ENCODE data around the gene PRCD. TPM values are rescaled to one million over a fixed set of nuclear protein-coding genes. Genes with fewer than 3 reads are reported as not detected.

PRCD gene
- polyA plus RNA-seq, 1 of the 3 experiments (the other 2 are of a cell fraction): 2.2 TPM

GRCh38 chr17:76579281-76579680, 39.4 kb downstream of the PRCD start:
- WGBS (ENCODE audit: low lambda C conversion rate): 98% methylated on average over 2 of the region's 2 CpGs
- Histone ChIP-seq H3K9me3 (no peaks in the 10 kb centered on the region), H3K9me2 (no peaks in the 10 kb centered on the region), H3K27me3 (ENCODE audit: insufficient read depth) (peaks cover 4% of the 10 kb centered on the region; the same call in 1 of the 2 replicates), H3F3A (replicated peaks; ENCODE audit: insufficient read depth) (no peaks in the 10 kb centered on the region), H3K4me3 (ENCODE audit: low read depth in 2 of 2, low read length in 1 of 2) (no peak overlapping the region), H3K4me1 (ENCODE audit: control insufficient read depth in 1 of 2, insufficient read depth in 2 of 2, low read depth in 1 of 2, low read length in 1 of 2) (no peaks in the 10 kb centered on the region), H3K27ac (ENCODE audit: low read depth in 2 of 2, low read length in 1 of 2) (no peak overlapping the region), H3K4me2 (no peak overlapping the region), H3K79me2 (ENCODE audit: insufficient read depth) (no peaks in the 10 kb centered on the region), H2AFZ (ENCODE audit: low read depth) (no peak overlapping the region), H4K20me1 (ENCODE audit: insufficient read depth) (no peaks in the 10 kb centered on the region), H3K9ac (no peak overlapping the region), H3K36me3 (replicated peaks in 1 of 2; ENCODE audit: control insufficient read depth in 1 of 2, insufficient read depth in 2 of 2, low read length in 1 of 2) (no peaks in the 10 kb centered on the region)
- CTCF ChIA-PET: interaction anchor here (0.9 to 4.8 kb wide), 4 partner anchors 13 to 45 kb away, joined by 3 to 33 read pairs (median 22); no protein-coding TSS in a partner anchor
- DNase-seq: no peak
- POLR2A ChIA-PET: no interaction called here
- TF ChIP-seq NFIC (IDR thresholded peaks at IDR 0.05; ENCODE audit: borderline replicate concordance): no peak
- TF ChIP-seq TAF1 (IDR thresholded peaks at IDR 0.05; ENCODE audit: borderline replicate concordance, low read depth, low read length): no peak
- TF ChIP-seq GABPA (IDR thresholded peaks at IDR 0.05; ENCODE audit: low read depth): no peak
- TF ChIP-seq YY1 (IDR thresholded peaks at IDR 0.05; ENCODE audit: low read depth): no peak
- TF ChIP-seq SIN3A (IDR thresholded peaks at IDR 0.05; ENCODE audit: borderline replicate concordance, low read depth, low read length): no peak
- TF ChIP-seq TEAD4 (IDR thresholded peaks at IDR 0.05; ENCODE audit: borderline replicate concordance, insufficient read depth): no peak
- TF ChIP-seq MAX (IDR thresholded peaks at IDR 0.05; ENCODE audit: low read depth): no peak
- no peak for TF ChIP-seq REST (IDR thresholded peaks at IDR 0.05; ENCODE audit: low read depth, low read length)
- no peak for TF ChIP-seq RAD21 (IDR thresholded peaks at IDR 0.05; ENCODE audit: low read length)

GRCh38 chr17:76581515-76581914, 41.7 kb downstream of the PRCD start:
- DNase-seq: no peak
- Histone ChIP-seq H3K9me3 (no peaks in the 10 kb centered on the region), H3K27ac (ENCODE audit: low read depth in 2 of 2, low read length in 1 of 2) (no peak overlapping the region), H3K4me1 (ENCODE audit: control insufficient read depth in 1 of 2, insufficient read depth in 2 of 2, low read depth in 1 of 2, low read length in 1 of 2) (peaks cover 0 to 5% of the 10 kb centered on the region in 2 experiments; a peak in 1 of 4 replicates), H3K27me3 (ENCODE audit: insufficient read depth) (peaks cover 25% of the 10 kb centered on the region), H3K4me2 (no peak overlapping the region), H3K79me2 (ENCODE audit: insufficient read depth) (no peaks in the 10 kb centered on the region), H3K9me2 (no peaks in the 10 kb centered on the region), H3K9ac (no peak overlapping the region), H3K4me3 (ENCODE audit: low read depth in 2 of 2, low read length in 1 of 2) (no peak overlapping the region), H3K36me3 (replicated peaks in 1 of 2; ENCODE audit: control insufficient read depth in 1 of 2, insufficient read depth in 2 of 2, low read length in 1 of 2) (no peaks in the 10 kb centered on the region), H3F3A (replicated peaks; ENCODE audit: insufficient read depth) (no peaks in the 10 kb centered on the region), H4K20me1 (ENCODE audit: insufficient read depth) (no peaks in the 10 kb centered on the region), H2AFZ (ENCODE audit: low read depth) (no peak overlapping the region)
- POLR2A ChIA-PET: no interaction called here
- CTCF ChIA-PET: interaction anchor here (1.9 to 4.3 kb wide), 3 partner anchors 23 to 58 kb away, joined by 5 to 24 read pairs (median 19); no protein-coding TSS in a partner anchor
- 73% methylated on average over 5 of the region's 5 CpGs for WGBS (ENCODE audit: low lambda C conversion rate)
- TF ChIP-seq JUND (IDR thresholded peaks at IDR 0.05) (no peak), SMC3 (IDR thresholded peaks at IDR 0.05; ENCODE audit: low read depth, low read length) (no peak), ZBTB33 (IDR thresholded peaks at IDR 0.05; ENCODE audit: borderline replicate concordance, low read depth) (no peak), RCOR1 (IDR thresholded peaks at IDR 0.05; ENCODE audit: low read length) (no peak), IRF3 (IDR thresholded peaks at IDR 0.05; ENCODE audit: low read depth, low read length) (no peak), FOSL2 (IDR thresholded peaks at IDR 0.05; ENCODE audit: borderline replicate concordance, low read depth) (no peak), SIN3A (IDR thresholded peaks at IDR 0.05; ENCODE audit: borderline replicate concordance, low read depth, low read length) (no peak), GATA2 (CRISPR knock-in tag; IDR thresholded peaks at IDR 0.05) (no peak), PBX3 (IDR thresholded peaks at IDR 0.05) (no peak), YY1 (IDR thresholded peaks at IDR 0.05; ENCODE audit: low read depth) (no peak), EZH2phosphoT487 (IDR thresholded peaks at IDR 0.05; ENCODE audit: borderline replicate concordance, low read depth) (no peak), ELF1 (IDR thresholded peaks at IDR 0.05) (no peak), GABPA (IDR thresholded peaks at IDR 0.05; ENCODE audit: low read depth) (no peak), RXRA (IDR thresholded peaks at IDR 0.05; ENCODE audit: borderline replicate concordance, low read depth) (no peak), EP300 (IDR thresholded peaks at IDR 0.05; ENCODE audit: borderline replicate concordance in 1 of 2, low read depth in 1 of 2, low read length in 1 of 2) (no peak)

Measured in SK-N-SH (cell line).